HG03025 (cell line): ENCODE data around the gene MAB21L1.

ENCODE experiments used
- ATAC-seq: cut with Tn5 transposase; IDR thresholded peaks from one replicate; pipeline ENCODE4 v1.9.1; 2021; ENCODE audit warnings: mild to moderate bottlenecking, moderate library complexity; ENCODE audit not compliant: unreplicated experiment, low FRiP score

MAB21L1 gene

DNA sequence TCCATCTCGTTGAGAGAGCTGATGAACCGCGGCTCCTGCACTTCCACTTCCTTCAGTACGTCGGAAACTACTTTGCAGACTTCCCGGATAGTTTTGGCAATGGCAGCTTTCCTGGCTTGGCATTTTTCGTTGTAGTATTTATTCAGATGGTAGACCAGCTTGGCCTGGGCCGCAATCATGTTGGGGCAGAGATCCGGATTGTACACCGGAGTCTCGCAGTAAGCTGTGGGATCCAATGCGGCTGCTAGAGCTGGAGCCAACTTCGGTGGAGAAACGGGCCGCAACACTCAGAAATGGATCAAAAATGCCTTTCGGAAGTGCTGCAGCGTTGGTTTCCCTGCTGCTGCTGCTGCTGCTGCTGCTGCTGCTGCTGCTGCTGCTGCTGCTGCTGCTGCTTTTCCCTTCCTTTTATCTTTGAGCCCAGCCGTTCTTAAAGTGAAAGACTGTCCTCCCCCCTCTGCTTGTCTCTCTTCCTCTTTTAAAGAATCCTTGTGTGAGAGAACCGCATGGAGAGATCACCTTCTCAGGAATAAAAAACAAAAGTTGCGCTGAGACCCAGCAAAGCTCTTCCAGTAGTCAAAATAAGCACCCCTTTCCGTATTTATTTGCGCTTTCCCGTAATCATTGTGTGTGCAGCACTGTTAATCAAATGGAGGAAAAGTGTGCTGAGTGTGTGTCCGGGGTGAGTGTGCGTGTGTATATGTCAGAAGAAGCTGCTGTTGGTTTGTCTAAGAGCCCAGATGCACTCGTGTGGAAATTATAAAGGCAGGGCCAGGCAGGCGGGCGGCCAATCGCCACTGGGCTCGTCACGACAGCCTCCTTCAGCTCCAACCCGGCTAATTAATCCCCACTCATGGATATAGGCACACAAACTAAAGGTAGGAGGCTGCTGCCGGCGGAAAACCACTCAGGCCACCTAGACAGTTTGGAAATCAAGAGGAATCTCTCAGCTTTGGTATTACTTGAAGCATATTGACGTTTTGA is at the start of gene MAB21L1:
Gene MAB21L1 (minus strand): TSS at position 730 of the 984 bp plus-strand sequence. CDS start 551 bp downstream, at position 179.
- no peak for ATAC-seq

DNA sequence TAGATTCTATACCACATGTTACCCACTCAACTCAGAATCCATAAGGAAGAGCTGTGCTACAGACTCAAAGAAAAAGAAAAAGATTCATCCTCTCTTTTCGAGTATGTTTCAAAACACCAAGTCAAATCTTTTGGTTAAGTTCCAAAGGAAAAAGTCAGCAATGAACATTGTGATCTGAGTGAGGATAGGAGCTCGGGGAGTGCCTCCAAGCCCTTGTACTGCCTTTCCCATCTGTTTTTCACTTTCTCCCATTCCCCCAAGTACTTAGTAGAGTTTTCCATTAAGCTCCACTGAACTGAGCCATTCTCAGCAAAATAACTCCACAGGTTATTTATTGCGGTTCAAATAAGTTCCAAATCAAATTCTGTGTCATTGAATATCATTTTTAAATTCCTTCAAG is 47.7 kb upstream of the MAB21L1 start:
- ATAC-seq, result no peak

DNA sequence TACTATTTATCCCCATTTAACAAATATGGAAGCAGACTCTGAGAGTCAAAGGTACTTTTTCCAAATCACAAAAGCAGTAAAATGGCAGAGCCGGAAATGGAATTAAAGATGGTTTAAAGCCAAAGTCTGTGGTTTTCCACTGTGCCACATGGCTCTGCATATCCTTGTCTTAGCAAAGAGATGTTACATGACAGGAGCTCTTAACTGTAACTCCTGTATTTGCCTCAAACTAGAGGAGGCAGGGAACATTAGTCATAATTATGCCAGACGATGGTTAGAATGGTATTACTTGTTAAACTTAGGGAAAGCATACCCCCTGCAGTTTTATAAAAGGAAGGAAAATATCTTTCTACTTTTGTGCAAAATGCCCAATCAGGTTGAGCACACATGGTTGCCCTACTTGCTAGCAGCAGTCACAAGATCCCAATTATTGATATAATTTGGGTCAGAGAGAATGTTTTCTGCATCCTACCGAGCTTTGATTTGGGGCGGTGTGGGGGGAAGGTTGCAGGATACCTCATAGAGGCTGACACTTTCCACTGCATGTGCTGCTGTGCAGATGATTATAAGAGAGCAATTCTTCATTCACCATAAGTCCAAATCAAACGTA is 42.0 kb upstream of the MAB21L1 start:
- no peak for ATAC-seq

DNA sequence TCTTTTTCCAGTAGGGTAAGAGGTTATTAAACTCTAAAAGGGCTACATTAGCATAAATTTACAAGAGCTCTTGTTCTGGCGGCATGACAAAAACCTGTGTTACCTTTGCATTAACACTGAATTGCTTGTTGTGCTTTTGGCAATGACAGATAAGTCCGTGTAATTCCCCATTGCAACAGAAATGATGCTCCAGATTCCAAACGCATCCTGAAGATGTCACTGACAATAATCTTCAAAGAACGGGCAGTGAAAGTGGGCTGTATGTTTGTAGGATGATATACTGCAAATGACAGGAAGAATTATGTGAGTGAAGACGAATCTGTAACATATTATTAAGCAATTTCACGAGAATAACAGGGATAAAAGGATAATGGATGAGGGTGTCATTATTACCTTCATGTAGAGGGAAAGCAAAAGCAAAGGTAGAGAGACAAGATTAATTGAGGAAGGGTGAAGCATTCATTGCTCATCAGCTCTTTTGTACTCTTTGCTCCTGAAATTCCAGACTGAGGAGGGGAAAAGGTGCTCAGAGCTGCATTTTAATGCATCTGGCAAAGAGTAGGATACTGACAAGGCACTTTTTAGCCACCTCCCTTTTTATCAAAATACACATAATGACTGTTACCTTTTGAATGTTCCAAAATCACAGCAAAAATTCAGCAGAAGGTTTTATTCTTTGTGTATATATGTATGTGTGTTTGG is 38.5 kb upstream of the MAB21L1 start:
- no peak for ATAC-seq

DNA sequence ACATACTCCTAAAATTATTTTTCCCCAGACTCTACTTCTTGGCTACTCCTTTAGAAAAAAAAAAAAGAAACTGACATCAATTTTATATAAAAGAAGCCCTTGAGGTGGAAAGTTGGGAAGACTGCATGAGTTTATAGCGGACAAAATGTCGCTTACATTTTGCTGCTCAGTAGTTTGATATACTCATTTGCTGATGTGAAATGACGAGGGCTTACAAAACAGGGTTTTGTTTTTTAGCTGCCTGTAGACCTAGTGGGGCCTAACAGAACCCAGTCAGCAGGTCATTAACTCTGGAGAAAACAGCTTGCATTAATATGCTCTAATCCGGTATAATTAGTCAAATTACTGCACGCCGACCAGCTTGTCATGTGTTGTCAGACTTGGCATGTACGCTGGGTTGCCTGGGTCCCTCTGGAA is 37.6 kb upstream of the MAB21L1 start:
- no peak for ATAC-seq

DNA sequence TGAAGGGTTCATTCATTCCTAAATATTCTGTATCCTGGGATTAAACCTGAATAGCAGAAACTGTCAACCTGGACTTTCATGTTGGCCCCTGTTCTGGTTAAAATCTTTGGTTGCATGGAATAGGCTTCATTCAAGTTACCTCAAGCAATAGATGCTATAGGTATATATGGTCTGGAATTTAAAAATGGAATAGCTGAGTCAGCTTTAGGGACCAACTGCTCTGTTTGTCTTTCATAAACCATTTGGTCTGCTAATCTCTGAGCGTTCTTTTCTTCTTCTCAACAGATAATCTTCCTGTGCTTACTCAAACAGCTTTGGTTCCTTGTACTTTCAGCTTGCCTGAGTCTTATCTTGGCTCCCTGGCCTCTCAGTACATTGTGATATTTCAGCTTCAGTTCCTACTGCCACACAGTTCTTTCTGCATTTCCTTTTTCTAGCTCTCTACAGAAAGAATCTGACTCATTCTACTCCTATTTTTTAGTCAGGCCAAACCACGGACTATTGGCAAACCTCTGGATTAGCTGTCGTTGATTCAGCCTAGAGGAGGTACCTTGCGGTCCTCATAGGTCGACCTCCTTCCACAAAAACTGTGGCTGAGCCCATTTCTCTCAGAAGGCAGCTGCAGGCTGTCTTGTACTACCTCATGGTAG is 35.9 kb upstream of the MAB21L1 start:
- ATAC-seq, result no peak

DNA sequence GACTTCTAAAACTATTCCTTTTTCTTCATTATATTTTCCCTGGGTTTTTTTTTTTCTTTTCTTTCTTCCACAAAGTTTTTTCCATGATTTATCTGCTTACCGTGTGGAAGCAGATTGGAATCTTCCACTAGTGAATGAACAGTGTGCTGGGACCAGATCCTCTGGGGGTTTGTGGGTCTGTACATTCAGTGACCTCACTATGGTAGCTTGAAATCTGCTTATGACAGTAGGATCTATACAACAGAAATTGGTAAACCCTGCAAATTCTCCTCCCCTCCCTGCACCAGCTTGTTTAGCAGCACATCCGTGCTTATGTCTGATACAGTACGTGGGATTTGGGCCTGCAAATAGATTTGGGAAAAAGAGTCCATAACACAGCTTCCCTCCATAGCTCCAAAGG is 26.0 kb upstream of the MAB21L1 start:
- no peak for ATAC-seq

DNA sequence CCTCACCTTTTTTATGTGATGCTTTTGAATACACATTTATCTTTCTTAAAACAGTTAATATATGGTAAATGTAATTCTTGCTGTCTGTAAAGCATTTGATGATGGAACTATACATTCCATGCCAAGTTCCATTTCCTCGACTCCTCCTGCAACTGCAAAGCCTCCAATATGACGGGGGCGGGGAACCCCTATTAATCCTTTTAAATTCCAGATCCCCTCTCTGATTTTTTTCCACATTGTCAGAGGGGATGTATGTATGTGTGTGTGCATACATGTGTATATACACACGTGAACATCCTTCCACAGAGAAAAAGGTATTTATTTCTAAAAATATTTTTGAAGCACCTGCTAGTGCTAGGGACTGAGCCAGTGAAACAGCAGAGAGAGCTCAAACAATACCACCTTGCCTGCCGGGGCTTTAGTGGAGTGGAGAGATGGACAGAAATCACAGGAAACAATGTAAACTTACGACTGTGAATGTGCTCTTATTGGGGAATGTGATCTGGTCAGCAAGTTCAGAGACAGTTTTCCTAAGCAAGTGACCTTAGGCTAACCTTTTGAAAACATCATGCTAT is 25.3 kb upstream of the MAB21L1 start:
- no peak for ATAC-seq

DNA sequence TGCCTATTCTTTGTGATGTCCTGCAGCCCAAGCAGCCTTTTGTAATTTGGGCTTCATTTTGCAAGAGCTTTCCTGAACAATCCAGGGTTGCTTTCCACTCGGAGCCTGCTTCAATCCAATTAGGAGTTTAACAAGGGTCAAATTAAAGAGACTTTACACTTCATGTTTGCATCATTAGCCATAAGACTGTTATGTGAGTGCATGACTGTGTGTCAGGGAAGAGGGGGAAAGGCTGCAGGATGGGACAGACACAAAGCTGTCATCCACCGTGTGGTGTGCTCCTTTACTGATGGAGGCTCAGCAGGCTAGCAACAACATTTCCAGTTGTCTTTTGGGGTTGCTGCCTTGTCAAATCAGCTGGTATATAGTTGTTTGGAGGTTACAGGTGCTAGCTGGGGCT is 23.7 kb upstream of the MAB21L1 start:
- no peak for ATAC-seq

DNA sequence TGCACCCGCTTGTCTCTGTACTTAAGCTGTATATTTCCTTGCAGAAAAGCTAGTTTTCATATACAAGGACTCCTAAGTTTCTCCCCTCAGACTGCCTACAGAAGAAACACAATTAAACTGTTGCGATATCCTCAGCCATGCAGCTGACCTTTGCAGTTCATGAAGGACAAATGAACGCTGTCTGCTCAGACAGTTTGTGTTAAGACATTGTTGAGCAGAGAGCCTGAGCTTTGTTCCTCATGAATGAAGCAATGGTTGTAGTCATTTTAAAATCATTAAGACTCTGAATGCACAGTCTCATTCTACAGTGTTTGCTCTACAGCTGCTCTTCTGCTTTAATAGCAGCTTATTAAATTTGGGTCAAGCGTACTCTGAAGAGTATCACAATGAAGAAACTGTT is 23.2 kb upstream of the MAB21L1 start:
- no peak for ATAC-seq

DNA sequence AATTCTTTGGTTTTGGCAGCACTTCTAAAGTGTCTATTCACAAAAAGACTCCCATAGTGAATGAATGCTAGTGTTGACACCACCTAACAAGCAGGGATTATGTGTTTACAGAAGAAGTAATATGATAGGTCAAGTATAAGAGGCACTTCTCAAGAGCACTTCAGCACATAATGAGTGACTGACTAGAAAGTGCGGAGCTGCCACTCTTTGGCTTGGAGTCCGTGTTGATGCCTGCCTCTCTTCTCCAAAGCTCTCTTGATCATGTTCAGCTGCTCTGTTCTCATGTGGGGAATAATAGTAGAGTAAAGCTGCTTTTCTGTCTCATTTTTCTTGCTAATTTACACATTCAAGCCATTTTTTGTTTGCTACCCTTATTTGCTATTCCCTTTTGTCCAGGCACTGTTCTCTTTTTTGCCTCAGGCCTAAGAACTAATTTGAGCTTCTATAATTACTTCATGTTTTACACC is 22.7 kb upstream of the MAB21L1 start:
- no peak for ATAC-seq

DNA sequence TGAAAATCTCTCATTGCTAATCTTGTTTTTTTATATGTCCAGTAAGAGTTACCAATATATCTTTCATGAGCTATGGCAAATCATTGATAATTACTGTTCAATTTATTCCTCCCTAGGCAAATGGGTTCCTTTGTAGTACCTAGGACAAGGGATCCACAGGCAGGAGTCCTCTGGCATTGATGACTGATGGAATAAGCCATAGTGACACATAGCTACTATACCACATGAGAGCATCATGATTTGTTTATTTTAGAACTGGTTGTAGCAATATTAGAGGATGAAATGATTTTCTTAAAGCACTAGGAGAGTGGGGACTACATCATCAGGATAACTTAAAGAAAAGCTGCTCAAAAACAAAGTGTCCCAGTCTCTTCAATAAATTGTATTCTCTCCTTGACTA is 21.7 kb upstream of the MAB21L1 start:
- no peak for ATAC-seq

DNA sequence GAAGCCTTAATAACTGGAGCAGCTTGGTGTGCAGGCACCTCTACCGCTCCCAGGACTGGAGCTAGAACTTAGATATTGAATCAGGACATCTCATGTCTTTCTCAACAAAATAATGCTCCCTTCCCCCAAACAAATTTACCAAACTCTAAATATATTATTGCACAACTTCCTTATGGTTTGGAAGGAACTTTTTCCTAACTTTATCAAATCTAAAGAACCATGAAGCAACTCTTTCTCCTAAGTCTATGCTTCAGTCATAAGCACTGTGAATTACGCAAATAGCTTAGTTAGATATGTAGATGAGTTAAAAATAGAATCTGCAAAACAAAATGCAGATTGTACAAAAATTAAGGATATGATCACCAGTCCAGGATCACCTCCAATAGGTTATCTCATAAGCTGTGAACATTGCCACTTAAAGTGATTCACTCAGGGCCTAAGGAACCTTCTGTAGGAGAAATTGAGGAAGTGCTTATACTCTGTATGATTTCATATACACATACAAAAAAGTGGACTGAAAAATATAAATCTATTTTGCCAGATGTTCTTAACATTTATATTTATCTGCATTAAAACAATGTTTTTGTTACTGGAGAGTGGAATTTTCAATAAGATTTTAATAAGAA is 20.4 kb upstream of the MAB21L1 start:
- no peak for ATAC-seq

DNA sequence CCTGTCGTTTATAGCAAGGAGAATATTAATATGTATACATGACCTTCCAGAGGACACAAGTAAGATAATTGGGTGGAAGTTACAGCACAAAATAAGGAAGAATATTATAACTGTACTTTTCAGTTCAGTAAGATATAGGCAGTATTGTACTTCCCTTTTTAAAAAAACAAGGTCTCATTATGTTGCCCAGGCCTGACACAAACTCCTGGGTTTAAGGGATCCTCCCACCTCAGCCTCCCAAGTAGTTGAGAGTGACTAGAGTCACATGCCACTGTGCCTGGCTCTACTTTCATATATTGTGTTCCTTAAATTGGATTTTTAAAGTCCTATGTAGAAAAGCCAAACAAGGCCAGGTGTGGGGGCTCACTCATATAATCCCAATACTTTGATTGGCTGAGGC is 19.5 kb upstream of the MAB21L1 start:
- ATAC-seq, result no peak

DNA sequence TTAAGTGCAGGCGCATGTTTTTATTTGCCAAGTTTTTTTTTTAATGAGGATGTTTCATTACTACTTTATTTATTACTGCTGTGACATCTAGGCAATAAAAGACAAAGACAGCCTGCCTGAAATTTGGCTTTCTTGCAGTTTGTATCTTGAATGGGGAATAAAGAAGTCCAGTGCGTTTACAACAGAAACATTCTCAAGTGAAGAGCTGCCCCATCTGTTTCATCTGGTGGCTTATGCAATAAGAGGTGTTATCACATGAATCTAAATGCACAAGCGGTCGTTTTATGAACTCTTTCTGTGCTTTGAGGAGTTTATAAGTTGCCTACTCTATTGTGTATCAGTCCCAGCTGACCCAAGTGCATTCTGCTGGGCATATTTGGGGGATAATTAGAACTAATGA is 12.6 kb upstream of the MAB21L1 start:
- no peak for ATAC-seq

DNA sequence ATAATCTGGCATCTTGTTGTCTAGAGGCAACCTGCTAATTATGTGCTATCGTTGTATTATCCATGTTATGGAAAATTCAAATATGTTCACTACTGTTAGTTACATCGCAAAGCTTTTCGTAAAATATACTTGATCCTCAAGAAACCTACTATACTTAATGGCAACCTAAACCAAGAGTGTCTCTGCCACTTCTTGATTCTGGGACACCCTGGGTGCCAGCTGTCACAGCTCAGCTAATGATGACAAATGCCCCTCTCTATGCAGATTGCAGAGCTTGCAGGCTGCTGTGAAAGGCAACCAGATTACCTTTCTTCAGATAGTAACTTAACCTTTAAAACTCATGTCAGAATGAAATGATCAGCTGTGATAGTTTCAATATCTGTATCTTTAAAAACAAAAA is 8.9 kb upstream of the MAB21L1 start:
- ATAC-seq, result no peak

DNA sequence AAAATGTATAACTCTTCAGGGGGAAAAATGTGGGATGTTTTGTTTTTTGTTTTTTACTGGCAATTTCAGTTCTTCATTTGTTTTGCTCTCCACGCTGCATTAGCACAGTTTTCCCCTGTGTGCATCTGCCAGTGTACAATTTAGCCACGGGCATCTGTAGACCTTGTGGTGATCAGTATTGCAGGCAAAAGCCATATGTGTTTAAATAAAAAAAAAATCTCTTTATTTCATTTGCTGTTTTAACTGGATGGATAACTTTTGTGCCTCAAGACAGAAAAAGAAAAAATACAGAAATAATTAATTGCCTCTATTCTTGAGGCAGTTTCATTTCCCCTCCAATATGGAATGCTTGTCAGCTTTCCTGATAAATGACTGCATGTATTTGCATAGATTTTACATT is 7.9 kb upstream of the MAB21L1 start:
- no peak for ATAC-seq

DNA sequence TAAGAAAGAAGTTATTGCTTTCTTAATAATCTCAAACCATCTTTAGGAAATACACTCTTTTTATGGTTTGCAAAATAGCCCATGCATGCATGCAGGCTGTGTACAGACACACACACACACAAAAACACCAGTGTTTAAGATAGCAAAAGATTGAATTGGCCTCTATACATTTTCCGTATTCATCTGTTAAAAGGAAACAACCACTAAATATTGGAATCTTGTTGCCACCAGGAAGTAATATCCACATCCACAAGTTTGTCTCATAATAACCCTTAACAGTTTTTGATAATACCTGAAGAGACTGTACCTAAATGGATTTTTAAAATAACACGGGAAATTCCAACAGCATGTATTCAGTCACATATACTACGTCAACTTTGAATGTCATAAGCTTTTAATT is 7.3 kb upstream of the MAB21L1 start:
- no peak for ATAC-seq

DNA sequence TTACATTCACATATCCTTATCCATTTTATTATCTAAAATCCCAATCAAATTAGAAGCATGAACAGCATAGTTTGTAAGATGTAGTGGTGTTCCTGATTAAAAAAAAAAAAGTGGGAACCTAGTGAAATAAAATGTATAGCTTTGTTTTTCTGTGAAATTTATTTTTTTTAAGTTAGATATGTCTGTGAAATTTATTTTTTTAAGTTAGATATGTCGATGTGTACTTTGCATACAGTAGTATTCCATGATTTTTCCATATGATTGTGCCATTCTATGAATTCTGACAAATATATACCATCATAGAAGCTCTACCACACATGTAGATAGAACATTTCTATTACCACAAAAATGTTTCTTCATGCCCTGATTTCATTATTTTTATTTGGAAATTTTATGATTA is 6.0 kb upstream of the MAB21L1 start:
- ATAC-seq, result no peak

DNA sequence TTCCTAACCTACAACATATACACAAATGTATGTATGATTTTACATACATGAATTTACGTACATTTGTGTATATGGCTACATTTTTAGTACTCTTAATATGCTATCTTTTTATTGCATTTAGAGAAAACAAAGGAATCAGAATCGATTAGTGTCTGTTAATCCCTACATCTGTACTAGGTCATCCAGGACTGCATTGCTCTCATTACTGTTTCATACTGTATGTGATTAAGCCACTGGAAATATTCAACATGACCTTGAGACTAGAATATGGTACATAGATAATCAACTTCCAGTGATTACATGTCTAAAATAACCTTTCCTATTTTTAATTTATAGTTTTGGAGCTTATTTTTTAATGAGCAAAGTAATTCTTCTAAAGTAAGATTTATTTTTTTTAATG is 5.3 kb upstream of the MAB21L1 start:
- ATAC-seq, result no peak
